HepG2 (cell line): Measurements from ENCODE around the gene DST. TPM values are rescaled to one million over a fixed set of nuclear protein-coding genes. Genes with fewer than 3 reads are reported as not detected.

Experiments used
- AGO2 ChIP-seq: fragments of 200-400 bp; formaldehyde crosslinking; optimal IDR thresholded peaks from 2 replicates; pipeline ENCODE3; 2017; ENCODE audit warnings: mild to moderate bottlenecking, low read depth, low read length, moderate library complexity
- ARNTL ChIP-seq: sonication (generic); formaldehyde crosslinking; IDR thresholded peaks from 2 replicates; pipeline ENCODE4 v1.4.0; 2020; ENCODE audit warnings: mild to moderate bottlenecking, missing genetic modification reagents
- EHMT2 ChIP-seq: fragments of 200-600 bp; sonication (generic); IDR thresholded peaks from 2 replicates; pipeline ENCODE4 v1.7.0; 2017; ENCODE audit warnings: antibody characterized with exemption, low read depth, low read length, borderline replicate concordance
- EZH2 ChIP-seq: conservative IDR thresholded peaks from 2 replicates; pipeline ENCODE4 v1.6.1; 2012; ENCODE audit warnings: mild to moderate bottlenecking, low read depth, low read length, moderate library complexity
- FUBP1 ChIP-seq: sonication (generic); formaldehyde crosslinking; IDR thresholded peaks from 2 replicates; pipeline ENCODE4 v1.5.1; 2020; ENCODE audit warnings: missing genetic modification reagents, mild to moderate bottlenecking, borderline replicate concordance
- GTF3A ChIP-seq: sonication (generic); formaldehyde crosslinking; conservative IDR thresholded peaks from 2 replicates; pipeline ENCODE4 v1.4.0; 2020; ENCODE audit warnings: mild to moderate bottlenecking, missing genetic modification reagents
- HMGA1 ChIP-seq: sonication (generic); formaldehyde crosslinking; conservative IDR thresholded peaks from 2 replicates; pipeline ENCODE4 v1.4.0; 2020; ENCODE audit warnings: missing genetic modification reagents
- HNF4A ChIP-seq: sonication (generic); formaldehyde crosslinking; IDR thresholded peaks from 2 replicates; pipeline ENCODE4 v1.4.0; 2020; ENCODE audit warnings: missing genetic modification reagents
- MAFG ChIP-seq: sonication (generic); formaldehyde crosslinking; IDR thresholded peaks from 2 replicates; pipeline ENCODE4 v1.5.1; 2020; ENCODE audit warnings: mild to moderate bottlenecking, missing genetic modification reagents
- PRPF4 ChIP-seq: fragments of 200-400 bp; formaldehyde crosslinking; IDR thresholded peaks from 2 replicates; pipeline ENCODE4 v1.6.1; 2016; ENCODE audit warnings: low read length, low read depth; ENCODE audit not compliant: poor library complexity, severe bottlenecking
- SMAD1 ChIP-seq: sonication (generic); formaldehyde crosslinking; IDR thresholded peaks from 2 replicates; pipeline ENCODE4 v1.4.0; 2020; ENCODE audit warnings: missing genetic modification reagents, low read depth, mild to moderate bottlenecking, borderline replicate concordance
- THAP7 ChIP-seq: sonication (generic); formaldehyde crosslinking; IDR thresholded peaks from 2 replicates; pipeline ENCODE4 v1.8.1; 2023; ENCODE audit warnings: mild to moderate bottlenecking, missing genetic modification reagents
- ZFP41 ChIP-seq: sonication (generic); formaldehyde crosslinking; IDR thresholded peaks from 2 replicates; pipeline ENCODE4 v1.4.0; 2020; ENCODE audit warnings: mild to moderate bottlenecking, missing genetic modification reagents, borderline replicate concordance
- ZFP90 ChIP-seq: sonication (generic); formaldehyde crosslinking; IDR thresholded peaks from 2 replicates; pipeline ENCODE4 v1.8.0; 2022; ENCODE audit warnings: missing genetic modification reagents, mild to moderate bottlenecking, inconsistent platforms, borderline replicate concordance
- ZFP91 ChIP-seq: sonication (generic); formaldehyde crosslinking; IDR thresholded peaks from 2 replicates; pipeline ENCODE4 v1.9.0; 2022; ENCODE audit warnings: missing genetic modification reagents, mild to moderate bottlenecking, borderline replicate concordance
- ZNF574 ChIP-seq: sonication (generic); formaldehyde crosslinking; IDR thresholded peaks from 2 replicates; pipeline ENCODE4 v1.4.0; 2020; ENCODE audit warnings: missing genetic modification reagents
- ZNF770 ChIP-seq: sonication (generic); formaldehyde crosslinking; IDR thresholded peaks from 2 replicates; pipeline ENCODE4 v1.5.0; 2020; ENCODE audit warnings: mild to moderate bottlenecking, missing genetic modification reagents
- polyA plus RNA-seq, 8 experiments: library from polyadenylated mRNA; depleted of rRNA in 3 of 8; stranded (reverse) in 7 of 8; unstranded in 1 of 8; fragments of >200 nt; fragmentation: Illumina TruSeq in 4 of 8; extraction: Trizol in 4 of 8; gene quantifications; 2 replicates each; pipeline versions ENCODE4 v1.2.1 to v1.2.3, GENCODE V29; 2011 to 2016; ENCODE audit warnings: low read depth in 4 of 8, missing spikeins in 1 of 8, mixed read lengths in 1 of 8; ENCODE audit not compliant: insufficient read depth in 1 of 8
- total RNA-seq, 5 experiments: library from RNA; depleted of rRNA; stranded (reverse); fragments of >200 nt; fragmentation: Illumina TruSeq; extraction: Trizol; gene quantifications; 2 replicates each; pipeline ENCODE4 v1.2.3, GENCODE V29; 2016; ENCODE audit warnings: low read depth in 1 of 5
- TF ChIP-seq, protein P1 (sequence below): sonication (generic); formaldehyde crosslinking; conservative IDR thresholded peaks from 2 replicates; pipeline ENCODE4 v1.4.0; 2020; ENCODE audit warnings: missing genetic modification reagents

DST gene
- total and polyA plus RNA-seq, 2 of the 13 experiments (the other 11 are each of a cell fraction or from before 2014, with no cell fraction given), result 64.4 to 89.0 TPM

DNA sequence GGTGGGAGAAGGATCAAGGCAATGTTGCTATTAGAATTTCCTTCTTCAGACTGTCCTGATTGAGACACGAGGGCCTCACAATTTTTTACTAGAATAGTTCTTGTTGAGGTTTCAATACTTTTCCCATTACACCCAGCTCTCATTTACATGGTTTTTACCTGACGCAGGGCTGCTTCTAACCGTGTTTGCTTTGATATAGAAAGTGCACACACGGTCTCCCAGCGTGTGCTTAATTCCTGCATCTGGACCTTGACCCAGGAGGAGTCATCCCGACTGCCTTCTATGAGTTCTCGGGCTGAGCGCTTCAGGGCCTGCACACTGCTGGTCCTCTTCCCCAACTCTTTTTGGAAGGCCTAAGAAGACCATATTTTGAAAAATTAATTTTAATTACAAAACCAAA is 160.2 kb downstream of the DST start (continued):
- TF ChIP-seq ZNF770 (CRISPR knock-in tag) (no peak), MAFG (no peak), THAP7 (CRISPR knock-in tag) (no peak), ZFP41 (no peak), EHMT2 (0 out of 2 replicates have a peak, but pooled peaks have one; percentile 33), ARNTL (no peak), AGO2 (no peak), EZH2 (no peak), ZNF574 (CRISPR knock-in tag) (no peak), HNF4A (CRISPR knock-in tag) (peak; percentile 96), PRPF4 (no peak), GTF3A (CRISPR knock-in tag) (no peak), ZFP91 (no peak), FUBP1 (CRISPR knock-in tag) (no peak), SMAD1 (CRISPR knock-in tag) (no peak), HMGA1 (CRISPR knock-in tag) (no peak), ZFP90 (CRISPR knock-in tag) (no peak)
- TF ChIP-seq, protein P1, sequence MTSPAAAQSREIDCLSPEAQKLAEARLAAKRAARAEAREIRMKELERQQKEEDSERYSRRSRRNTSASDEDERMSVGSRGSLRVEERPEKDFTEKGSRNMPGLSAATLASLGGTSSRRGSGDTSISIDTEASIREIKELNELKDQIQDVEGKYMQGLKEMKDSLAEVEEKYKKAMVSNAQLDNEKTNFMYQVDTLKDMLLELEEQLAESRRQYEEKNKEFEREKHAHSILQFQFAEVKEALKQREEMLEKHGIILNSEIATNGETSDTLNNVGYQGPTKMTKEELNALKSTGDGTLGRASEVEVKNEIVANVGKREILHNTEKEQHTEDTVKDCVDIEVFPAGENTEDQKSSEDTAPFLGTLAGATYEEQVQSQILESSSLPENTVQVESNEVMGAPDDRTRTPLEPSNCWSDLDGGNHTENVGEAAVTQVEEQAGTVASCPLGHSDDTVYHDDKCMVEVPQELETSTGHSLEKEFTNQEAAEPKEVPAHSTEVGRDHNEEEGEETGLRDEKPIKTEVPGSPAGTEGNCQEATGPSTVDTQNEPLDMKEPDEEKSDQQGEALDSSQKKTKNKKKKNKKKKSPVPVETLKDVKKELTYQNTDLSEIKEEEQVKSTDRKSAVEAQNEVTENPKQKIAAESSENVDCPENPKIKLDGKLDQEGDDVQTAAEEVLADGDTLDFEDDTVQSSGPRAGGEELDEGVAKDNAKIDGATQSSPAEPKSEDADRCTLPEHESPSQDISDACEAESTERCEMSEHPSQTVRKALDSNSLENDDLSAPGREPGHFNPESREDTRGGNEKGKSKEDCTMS (CRISPR knock-in tag), result no peak
